Measurements from ENCODE around the gene TTC34. TPM values are rescaled to one million over a fixed set of nuclear protein-coding genes. Genes with fewer than 3 reads are reported as not detected.
A peak's percentile ranks its signal among the peaks of the same experiment; 100 is the strongest.

The TTC34 gene
- total RNA-seq, 1 experiment from 2014 or later: 0.61 TPM

DNA sequence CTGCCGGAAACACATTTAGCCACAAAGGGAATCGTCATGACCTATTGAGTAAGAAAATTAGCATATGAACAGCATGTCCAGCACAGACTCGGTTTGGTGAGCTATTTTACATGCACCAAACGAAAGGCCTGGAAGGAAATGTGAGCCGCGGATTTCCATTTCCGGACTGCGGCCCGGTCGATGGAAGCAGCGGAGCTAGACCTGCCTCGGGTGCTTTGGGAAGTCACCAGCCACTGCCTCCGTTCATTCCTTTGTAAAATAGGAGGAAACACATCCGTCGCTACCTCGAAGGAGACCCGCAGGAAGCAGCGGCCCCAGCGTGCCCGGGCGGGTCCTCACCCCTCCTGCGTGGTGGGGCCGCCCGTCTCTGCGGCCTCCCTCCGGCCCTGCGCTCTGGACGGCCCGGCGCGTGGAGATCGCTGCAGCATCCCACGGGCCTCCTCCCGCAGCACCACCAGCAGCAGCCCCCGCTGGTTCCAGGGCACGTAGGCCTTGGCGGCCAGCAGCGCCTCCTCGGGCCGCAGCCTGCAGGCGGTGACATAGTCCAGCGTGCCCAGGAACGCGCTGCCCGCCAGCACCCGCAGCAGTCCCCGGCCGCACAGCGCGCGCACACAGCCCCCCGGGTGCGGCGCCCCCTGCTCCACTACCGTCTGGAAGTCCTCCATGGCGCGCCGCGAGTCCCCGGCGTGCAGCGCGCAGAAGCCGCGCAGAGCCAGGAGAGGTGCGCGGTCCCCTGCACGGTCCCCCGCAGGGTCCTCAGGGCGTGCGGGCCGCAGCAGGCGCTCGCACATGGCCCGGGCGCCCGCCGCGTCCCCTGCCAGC, 12.1 kb downstream of the TTC34 start:
- peaks cover 9% of the 10 kb centered on the region for H3K4me1 Mint-ChIP-seq
- no peak overlapping the region; the same call in 1 of the 2 replicates for H3K4me3 Mint-ChIP-seq
- H3K36me3 Mint-ChIP-seq: peaks cover 29% of the 10 kb centered on the region
- no peak overlapping the region for H3K27ac Mint-ChIP-seq
- POLR2A ChIA-PET: interaction anchor here (0.6 kb wide), 1 partner anchor 361 kb away, joined by 4 read pairs; no protein-coding TSS in a partner anchor
- peak; percentile 13; the same call in 1 of the 2 replicates for ATAC-seq
- peaks cover 38% of the 10 kb centered on the region for H3K9me3 Mint-ChIP-seq
- no peak for DNase-seq (ENCODE audit: low spot score)
- CTCF ChIA-PET: interaction anchor here (1.2 to 2.8 kb wide), 3 partner anchors 16 to 635 kb away, joined by 5 to 8 read pairs (median 6); no protein-coding TSS in a partner anchor
- peaks cover 5% of the 10 kb centered on the region for H3K27me3 Mint-ChIP-seq (ENCODE audit: low read depth)
- TF ChIP-seq MXD4 (CRISPR knock-in tag; IDR thresholded peaks at IDR 0.05; ENCODE audit: borderline replicate concordance) (no peak), ZBTB21 (CRISPR knock-in tag; IDR thresholded peaks at IDR 0.05; ENCODE audit: borderline replicate concordance) (no peak), JUN (CRISPR knock-in tag; IDR thresholded peaks at IDR 0.05) (no peak), GTF2I (CRISPR knock-in tag; conservative IDR thresholded peaks at IDR 0.05) (no peak), FOXK1 (CRISPR knock-in tag; IDR thresholded peaks at IDR 0.05) (no peak), ZNF263 (CRISPR knock-in tag; IDR thresholded peaks at IDR 0.05; ENCODE audit: low read depth) (no peak)
- TF ChIP-seq, protein P1, sequence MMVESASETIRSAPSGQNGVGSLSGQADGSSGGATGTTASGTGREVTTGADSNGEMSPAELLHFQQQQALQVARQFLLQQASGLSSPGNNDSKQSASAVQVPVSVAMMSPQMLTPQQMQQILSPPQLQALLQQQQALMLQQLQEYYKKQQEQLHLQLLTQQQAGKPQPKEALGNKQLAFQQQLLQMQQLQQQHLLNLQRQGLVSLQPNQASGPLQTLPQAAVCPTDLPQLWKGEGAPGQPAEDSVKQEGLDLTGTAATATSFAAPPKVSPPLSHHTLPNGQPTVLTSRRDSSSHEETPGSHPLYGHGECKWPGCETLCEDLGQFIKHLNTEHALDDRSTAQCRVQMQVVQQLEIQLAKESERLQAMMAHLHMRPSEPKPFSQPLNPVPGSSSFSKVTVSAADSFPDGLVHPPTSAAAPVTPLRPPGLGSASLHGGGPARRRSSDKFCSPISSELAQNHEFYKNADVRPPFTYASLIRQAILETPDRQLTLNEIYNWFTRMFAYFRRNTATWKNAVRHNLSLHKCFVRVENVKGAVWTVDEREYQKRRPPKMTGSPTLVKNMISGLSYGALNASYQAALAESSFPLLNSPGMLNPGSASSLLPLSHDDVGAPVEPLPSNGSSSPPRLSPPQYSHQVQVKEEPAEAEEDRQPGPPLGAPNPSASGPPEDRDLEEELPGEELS (CRISPR knock-in tag; IDR thresholded peaks at IDR 0.05): no peak
- TF ChIP-seq, protein P2, sequence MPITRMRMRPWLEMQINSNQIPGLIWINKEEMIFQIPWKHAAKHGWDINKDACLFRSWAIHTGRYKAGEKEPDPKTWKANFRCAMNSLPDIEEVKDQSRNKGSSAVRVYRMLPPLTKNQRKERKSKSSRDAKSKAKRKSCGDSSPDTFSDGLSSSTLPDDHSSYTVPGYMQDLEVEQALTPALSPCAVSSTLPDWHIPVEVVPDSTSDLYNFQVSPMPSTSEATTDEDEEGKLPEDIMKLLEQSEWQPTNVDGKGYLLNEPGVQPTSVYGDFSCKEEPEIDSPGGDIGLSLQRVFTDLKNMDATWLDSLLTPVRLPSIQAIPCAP (CRISPR knock-in tag; IDR thresholded peaks at IDR 0.05): no peak
- TF ChIP-seq, protein P3, sequence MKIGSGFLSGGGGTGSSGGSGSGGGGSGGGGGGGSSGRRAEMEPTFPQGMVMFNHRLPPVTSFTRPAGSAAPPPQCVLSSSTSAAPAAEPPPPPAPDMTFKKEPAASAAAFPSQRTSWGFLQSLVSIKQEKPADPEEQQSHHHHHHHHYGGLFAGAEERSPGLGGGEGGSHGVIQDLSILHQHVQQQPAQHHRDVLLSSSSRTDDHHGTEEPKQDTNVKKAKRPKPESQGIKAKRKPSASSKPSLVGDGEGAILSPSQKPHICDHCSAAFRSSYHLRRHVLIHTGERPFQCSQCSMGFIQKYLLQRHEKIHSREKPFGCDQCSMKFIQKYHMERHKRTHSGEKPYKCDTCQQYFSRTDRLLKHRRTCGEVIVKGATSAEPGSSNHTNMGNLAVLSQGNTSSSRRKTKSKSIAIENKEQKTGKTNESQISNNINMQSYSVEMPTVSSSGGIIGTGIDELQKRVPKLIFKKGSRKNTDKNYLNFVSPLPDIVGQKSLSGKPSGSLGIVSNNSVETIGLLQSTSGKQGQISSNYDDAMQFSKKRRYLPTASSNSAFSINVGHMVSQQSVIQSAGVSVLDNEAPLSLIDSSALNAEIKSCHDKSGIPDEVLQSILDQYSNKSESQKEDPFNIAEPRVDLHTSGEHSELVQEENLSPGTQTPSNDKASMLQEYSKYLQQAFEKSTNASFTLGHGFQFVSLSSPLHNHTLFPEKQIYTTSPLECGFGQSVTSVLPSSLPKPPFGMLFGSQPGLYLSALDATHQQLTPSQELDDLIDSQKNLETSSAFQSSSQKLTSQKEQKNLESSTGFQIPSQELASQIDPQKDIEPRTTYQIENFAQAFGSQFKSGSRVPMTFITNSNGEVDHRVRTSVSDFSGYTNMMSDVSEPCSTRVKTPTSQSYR (CRISPR knock-in tag; IDR thresholded peaks at IDR 0.05): no peak
- TF ChIP-seq, protein P4, sequence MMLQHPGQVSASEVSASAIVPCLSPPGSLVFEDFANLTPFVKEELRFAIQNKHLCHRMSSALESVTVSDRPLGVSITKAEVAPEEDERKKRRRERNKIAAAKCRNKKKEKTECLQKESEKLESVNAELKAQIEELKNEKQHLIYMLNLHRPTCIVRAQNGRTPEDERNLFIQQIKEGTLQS (CRISPR knock-in tag; conservative IDR thresholded peaks at IDR 0.05): no peak
- TF ChIP-seq, protein P5, sequence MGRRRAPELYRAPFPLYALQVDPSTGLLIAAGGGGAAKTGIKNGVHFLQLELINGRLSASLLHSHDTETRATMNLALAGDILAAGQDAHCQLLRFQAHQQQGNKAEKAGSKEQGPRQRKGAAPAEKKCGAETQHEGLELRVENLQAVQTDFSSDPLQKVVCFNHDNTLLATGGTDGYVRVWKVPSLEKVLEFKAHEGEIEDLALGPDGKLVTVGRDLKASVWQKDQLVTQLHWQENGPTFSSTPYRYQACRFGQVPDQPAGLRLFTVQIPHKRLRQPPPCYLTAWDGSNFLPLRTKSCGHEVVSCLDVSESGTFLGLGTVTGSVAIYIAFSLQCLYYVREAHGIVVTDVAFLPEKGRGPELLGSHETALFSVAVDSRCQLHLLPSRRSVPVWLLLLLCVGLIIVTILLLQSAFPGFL (CRISPR knock-in tag; IDR thresholded peaks at IDR 0.05; ENCODE audit: borderline replicate concordance): no peak
- TF ChIP-seq, protein P6, sequence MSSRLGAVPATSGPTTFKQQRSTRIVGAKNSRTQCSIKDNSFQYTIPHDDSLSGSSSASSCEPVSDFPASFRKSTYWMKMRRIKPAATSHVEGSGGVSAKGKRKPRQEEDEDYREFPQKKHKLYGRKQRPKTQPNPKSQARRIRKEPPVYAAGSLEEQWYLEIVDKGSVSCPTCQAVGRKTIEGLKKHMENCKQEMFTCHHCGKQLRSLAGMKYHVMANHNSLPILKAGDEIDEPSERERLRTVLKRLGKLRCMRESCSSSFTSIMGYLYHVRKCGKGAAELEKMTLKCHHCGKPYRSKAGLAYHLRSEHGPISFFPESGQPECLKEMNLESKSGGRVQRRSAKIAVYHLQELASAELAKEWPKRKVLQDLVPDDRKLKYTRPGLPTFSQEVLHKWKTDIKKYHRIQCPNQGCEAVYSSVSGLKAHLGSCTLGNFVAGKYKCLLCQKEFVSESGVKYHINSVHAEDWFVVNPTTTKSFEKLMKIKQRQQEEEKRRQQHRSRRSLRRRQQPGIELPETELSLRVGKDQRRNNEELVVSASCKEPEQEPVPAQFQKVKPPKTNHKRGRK (CRISPR knock-in tag; IDR thresholded peaks at IDR 0.05; ENCODE audit: borderline replicate concordance): no peak

DNA sequence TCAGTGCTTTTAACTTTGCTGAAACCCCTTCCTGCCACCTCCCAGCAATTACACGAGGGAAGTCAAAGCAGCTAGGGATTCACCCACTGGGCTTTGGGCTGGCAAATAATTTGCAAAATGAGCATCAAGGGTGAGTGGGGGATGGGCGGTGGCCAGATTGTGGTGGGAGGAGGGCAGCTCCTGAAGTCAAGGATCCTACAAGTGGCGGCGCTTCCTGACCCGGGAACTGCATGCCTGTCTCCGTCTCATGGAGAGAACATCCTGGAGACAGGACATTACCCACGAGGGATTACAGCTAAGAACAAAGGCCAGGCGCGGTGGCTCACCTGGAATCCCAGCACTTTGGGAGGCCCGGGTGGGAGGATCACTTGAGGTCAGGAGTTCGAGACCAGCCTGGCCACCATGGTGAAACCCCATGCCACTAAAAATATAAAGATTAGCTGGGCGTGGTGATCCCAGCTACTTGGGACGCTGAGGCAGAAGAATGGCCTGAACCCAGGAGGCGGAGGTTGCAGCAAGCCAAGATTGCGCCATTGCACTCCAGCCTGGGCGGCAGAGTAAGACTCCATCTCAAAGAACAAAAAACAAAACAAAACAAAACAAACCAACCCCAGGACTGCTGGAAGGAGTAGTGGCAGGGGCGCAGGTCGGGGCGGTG, 12.9 kb downstream of the TTC34 start:
- DNase-seq (ENCODE audit: low spot score) (no peak), ATAC-seq (no peak)
- ChIA-PET CTCF (interaction anchor here (1.2 to 2.8 kb wide), 3 partner anchors 17 to 636 kb away, joined by 5 to 8 read pairs (median 6); no protein-coding TSS in a partner anchor), POLR2A (interaction anchor here (0.6 kb wide), 1 partner anchor 362 kb away, joined by 4 read pairs; no protein-coding TSS in a partner anchor)
- peaks cover 30% of the 10 kb centered on the region for H3K36me3 Mint-ChIP-seq
- no peak overlapping the region for H3K27ac Mint-ChIP-seq
- H3K27me3 Mint-ChIP-seq (ENCODE audit: low read depth): peaks cover 9% of the 10 kb centered on the region
- H3K4me1 Mint-ChIP-seq: peaks cover 9% of the 10 kb centered on the region
- H3K4me3 Mint-ChIP-seq: no peak overlapping the region; the same call in 1 of the 2 replicates
- H3K9me3 Mint-ChIP-seq: peaks cover 43% of the 10 kb centered on the region
- TF ChIP-seq, protein P7, sequence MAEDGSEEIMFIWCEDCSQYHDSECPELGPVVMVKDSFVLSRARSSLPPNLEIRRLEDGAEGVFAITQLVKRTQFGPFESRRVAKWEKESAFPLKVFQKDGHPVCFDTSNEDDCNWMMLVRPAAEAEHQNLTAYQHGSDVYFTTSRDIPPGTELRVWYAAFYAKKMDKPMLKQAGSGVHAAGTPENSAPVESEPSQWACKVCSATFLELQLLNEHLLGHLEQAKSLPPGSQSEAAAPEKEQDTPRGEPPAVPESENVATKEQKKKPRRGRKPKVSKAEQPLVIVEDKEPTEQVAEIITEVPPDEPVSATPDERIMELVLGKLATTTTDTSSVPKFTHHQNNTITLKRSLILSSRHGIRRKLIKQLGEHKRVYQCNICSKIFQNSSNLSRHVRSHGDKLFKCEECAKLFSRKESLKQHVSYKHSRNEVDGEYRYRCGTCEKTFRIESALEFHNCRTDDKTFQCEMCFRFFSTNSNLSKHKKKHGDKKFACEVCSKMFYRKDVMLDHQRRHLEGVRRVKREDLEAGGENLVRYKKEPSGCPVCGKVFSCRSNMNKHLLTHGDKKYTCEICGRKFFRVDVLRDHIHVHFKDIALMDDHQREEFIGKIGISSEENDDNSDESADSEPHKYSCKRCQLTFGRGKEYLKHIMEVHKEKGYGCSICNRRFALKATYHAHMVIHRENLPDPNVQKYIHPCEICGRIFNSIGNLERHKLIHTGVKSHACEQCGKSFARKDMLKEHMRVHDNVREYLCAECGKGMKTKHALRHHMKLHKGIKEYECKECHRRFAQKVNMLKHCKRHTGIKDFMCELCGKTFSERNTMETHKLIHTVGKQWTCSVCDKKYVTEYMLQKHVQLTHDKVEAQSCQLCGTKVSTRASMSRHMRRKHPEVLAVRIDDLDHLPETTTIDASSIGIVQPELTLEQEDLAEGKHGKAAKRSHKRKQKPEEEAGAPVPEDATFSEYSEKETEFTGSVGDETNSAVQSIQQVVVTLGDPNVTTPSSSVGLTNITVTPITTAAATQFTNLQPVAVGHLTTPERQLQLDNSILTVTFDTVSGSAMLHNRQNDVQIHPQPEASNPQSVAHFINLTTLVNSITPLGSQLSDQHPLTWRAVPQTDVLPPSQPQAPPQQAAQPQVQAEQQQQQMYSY (CRISPR knock-in tag; IDR thresholded peaks at IDR 0.05): no peak
